GM23338 (cell line): ENCODE measurements around the gene MAP2K6. TPM values are rescaled to one million over a fixed set of nuclear protein-coding genes. Genes with fewer than 3 reads are reported as not detected.

Experiments
- ATAC-seq: fragments of 200-7000 bp; cut with Tn5 transposase; 3 replicates; pipeline ENCODE4 v1.9.1; 2020
- DNase-seq: peaks from one replicate; pipeline ENCODE4 v3.0.0-alpha.2; 2015; ENCODE audit warnings: low spot score
- H2AFZ ChIP-seq: fragments of 200-600 bp; sonication (generic); 2 replicates; pipeline ENCODE4 v1.8.0; 2016; ENCODE audit warnings: antibody characterized with exemption, mild to moderate bottlenecking, moderate library complexity
- H3F3A ChIP-seq: fragments of 200-600 bp; sonication (generic); replicated peaks from 2 replicates; pipeline ENCODE4 v1.8.0; 2017; ENCODE audit warnings: antibody characterized with exemption, mixed run types, low read depth
- H3K27ac ChIP-seq: fragments of 200-600 bp; sonication (generic); 2 replicates; pipeline ENCODE4 v1.6.1; 2016; ENCODE audit warnings: low read depth
- H3K27me3 ChIP-seq: fragments of 200-600 bp; sonication (generic); 2 replicates; pipeline ENCODE4 v1.8.0; 2016; ENCODE audit warnings: mild to moderate bottlenecking, mixed run types, moderate library complexity; ENCODE audit not compliant: insufficient read depth
- H3K36me3 ChIP-seq: fragments of 200-600 bp; sonication (generic); 2 replicates; pipeline ENCODE4 v1.8.0; 2016; ENCODE audit warnings: mild to moderate bottlenecking; ENCODE audit not compliant: insufficient read depth
- H3K4me1 ChIP-seq: fragments of 200-600 bp; sonication (generic); 2 replicates; pipeline ENCODE4 v1.8.0; 2016; ENCODE audit warnings: mild to moderate bottlenecking, moderate library complexity; ENCODE audit not compliant: insufficient read depth
- H3K4me2 ChIP-seq: fragments of 200-600 bp; sonication (generic); 2 replicates; pipeline ENCODE4 v1.7.1; 2017; ENCODE audit warnings: mixed run types
- H3K4me3 ChIP-seq: fragments of 200-600 bp; sonication (generic); 2 replicates; pipeline ENCODE4 v1.6.1; 2016; ENCODE audit warnings: mixed run types
- H3K79me2 ChIP-seq: fragments of 200-600 bp; sonication (generic); replicated peaks from 2 replicates; pipeline ENCODE4 v1.8.0; 2017; ENCODE audit warnings: mild to moderate bottlenecking; ENCODE audit not compliant: insufficient read depth
- H3K9me2 ChIP-seq: fragments of 200-600 bp; sonication (generic); 2 replicates; pipeline ENCODE4 v1.8.0; 2017; ENCODE audit not compliant: insufficient read depth
- H4K20me1 ChIP-seq: fragments of 200-600 bp; sonication (generic); replicated peaks from 2 replicates; pipeline ENCODE4 v1.8.0; 2017; ENCODE audit warnings: mild to moderate bottlenecking; ENCODE audit not compliant: insufficient read depth
- H3K27ac Mint-ChIP-seq: 2 replicates; pipeline ENCODE4 v1.8.0; 2020; ENCODE audit warnings: inconsistent platforms, mild to moderate bottlenecking, moderate library complexity, mixed read lengths
- H3K27me3 Mint-ChIP-seq: 3 replicates; pipeline ENCODE4 v1.8.0; 2022; ENCODE audit warnings: low read depth, mild to moderate bottlenecking, moderate library complexity, mixed read lengths, inconsistent platforms; ENCODE audit not compliant: insufficient read depth, poor library complexity
- H3K36me3 Mint-ChIP-seq: 3 replicates; pipeline ENCODE4 v1.8.0; 2021; ENCODE audit warnings: low read depth, mild to moderate bottlenecking, inconsistent platforms, moderate library complexity, mixed read lengths
- H3K4me1 Mint-ChIP-seq: 3 replicates; pipeline ENCODE4 v1.8.0; 2020; ENCODE audit warnings: mild to moderate bottlenecking, inconsistent platforms, mixed read lengths
- H3K4me3 Mint-ChIP-seq: 3 replicates; pipeline ENCODE4 v1.8.0; 2021; ENCODE audit warnings: moderate library complexity, mild to moderate bottlenecking, inconsistent platforms, mixed read lengths
- H3K9me3 Mint-ChIP-seq: 3 replicates; pipeline ENCODE4 v1.8.0; 2020; ENCODE audit warnings: moderate library complexity, mild to moderate bottlenecking, inconsistent platforms, mixed read lengths
- STAT1 ChIP-seq: IDR thresholded peaks from one replicate; pipeline ENCODE4 v1.6.1; 2016; ENCODE audit warnings: antibody characterized with exemption; ENCODE audit not compliant: unreplicated experiment
- ZNF331 ChIP-seq: fragments of 250-450 bp; sonication (Bioruptor Pico); IDR thresholded peaks from 2 replicates; pipeline ENCODE4 v1.5.0; 2020; ENCODE audit warnings: low read depth, mild to moderate bottlenecking, moderate library complexity
- polyA plus RNA-seq: library from polyadenylated mRNA; unstranded; fragments of >200 nt; fragmentation: Nextera tagmentation; extraction: Ambion mirVana; gene quantifications from 2 replicates; pipeline ENCODE4 v1.2.1, GENCODE V29; 2016
- total RNA-seq: library from RNA; depleted of rRNA; stranded (reverse); fragments of >200 nt; shearing (Covaris generic); gene quantifications from 2 replicates; pipeline ENCODE4 v1.2.3, GENCODE V29; 2014
- TF ChIP-seq, protein P1 (sequence below): fragments of 250-450 bp; sonication (Bioruptor Pico); IDR thresholded peaks from 2 replicates; pipeline ENCODE4 v1.5.0; 2020; ENCODE audit warnings: mild to moderate bottlenecking, moderate library complexity
- TF ChIP-seq, protein P2 (sequence below): IDR thresholded peaks from one replicate; pipeline ENCODE4 v1.6.1; 2018; ENCODE audit warnings: antibody characterized with exemption; ENCODE audit not compliant: unreplicated experiment
- TF ChIP-seq, protein P3 (sequence below): IDR thresholded peaks from 2 replicates; pipeline ENCODE4 v1.6.1; 2016; ENCODE audit warnings: antibody characterized with exemption

MAP2K6 gene
- total and polyA plus RNA-seq, 2 experiments from 2014 or later: 26.3 to 31.1 TPM

DNA sequence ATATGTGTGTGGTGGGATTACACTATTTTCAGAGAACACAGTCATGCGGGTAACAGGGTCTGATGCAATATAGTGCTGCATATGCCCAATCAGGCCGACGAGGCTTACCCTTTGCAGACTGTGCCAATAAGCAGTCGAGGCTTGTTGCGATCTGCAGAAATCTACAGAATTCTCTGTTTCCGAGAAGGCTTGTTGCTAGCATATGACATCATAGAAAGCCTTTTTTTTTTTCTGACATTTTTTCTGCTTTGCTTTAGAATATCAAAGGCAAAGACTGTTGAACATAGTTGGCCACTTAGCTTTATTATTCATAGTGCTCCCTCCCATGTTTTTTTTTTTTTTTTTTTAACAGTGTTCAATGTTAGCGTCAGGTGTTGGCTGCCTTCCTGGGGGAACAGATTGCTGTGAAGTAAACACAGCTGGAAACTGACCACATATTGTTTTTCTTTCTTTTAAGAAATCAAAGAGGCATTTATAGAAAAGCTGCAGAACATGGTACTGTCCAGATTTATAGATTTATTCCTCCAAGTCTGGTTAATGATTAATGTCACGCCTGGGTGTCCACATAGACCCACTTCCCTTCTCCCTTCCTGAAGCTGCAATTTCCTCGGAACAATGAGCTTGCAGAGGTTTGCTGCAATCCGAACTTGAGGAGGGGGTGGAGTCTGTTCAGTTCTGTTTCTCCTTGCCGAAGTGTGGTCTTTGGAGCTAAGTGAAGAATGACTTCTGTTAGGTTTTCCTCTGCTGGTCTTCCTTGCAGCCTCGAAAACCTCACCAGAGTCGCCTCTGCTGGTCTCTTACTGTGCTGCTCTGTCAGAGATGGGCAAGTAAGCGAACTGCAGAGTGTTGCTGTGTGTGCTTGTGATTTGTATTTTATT, 87.3 kb downstream of the MAP2K6 start:
- Mint-ChIP-seq H3K36me3 (peaks cover 4% of the 10 kb centered on the region; the same call in 1 of the 3 replicates), H3K27ac (peak overlapping the region; percentile 94), H3K4me1 (peaks cover 74% of the 10 kb centered on the region), H3K9me3 (no peaks in the 10 kb centered on the region), H3K27me3 (peaks cover 5% of the 10 kb centered on the region), H3K4me3 (peak overlapping the region; percentile 64)
- H3K27ac ChIP-seq: peak overlapping the region; percentile 75
- H3K4me1 ChIP-seq: peaks cover 52% of the 10 kb centered on the region
- H3K9me2 ChIP-seq: no peaks in the 10 kb centered on the region
- H3K4me2 ChIP-seq: peak overlapping the region; percentile 30
- H3K4me3 ChIP-seq: peak overlapping the region; percentile 22
- no peaks in the 10 kb centered on the region for H3F3A ChIP-seq
- no peak overlapping the region for H2AFZ ChIP-seq
- H3K36me3 ChIP-seq: no peaks in the 10 kb centered on the region
- no peak for TF ChIP-seq ZNF331 (CRISPR knock-in tag)
- TF ChIP-seq, protein P1, sequence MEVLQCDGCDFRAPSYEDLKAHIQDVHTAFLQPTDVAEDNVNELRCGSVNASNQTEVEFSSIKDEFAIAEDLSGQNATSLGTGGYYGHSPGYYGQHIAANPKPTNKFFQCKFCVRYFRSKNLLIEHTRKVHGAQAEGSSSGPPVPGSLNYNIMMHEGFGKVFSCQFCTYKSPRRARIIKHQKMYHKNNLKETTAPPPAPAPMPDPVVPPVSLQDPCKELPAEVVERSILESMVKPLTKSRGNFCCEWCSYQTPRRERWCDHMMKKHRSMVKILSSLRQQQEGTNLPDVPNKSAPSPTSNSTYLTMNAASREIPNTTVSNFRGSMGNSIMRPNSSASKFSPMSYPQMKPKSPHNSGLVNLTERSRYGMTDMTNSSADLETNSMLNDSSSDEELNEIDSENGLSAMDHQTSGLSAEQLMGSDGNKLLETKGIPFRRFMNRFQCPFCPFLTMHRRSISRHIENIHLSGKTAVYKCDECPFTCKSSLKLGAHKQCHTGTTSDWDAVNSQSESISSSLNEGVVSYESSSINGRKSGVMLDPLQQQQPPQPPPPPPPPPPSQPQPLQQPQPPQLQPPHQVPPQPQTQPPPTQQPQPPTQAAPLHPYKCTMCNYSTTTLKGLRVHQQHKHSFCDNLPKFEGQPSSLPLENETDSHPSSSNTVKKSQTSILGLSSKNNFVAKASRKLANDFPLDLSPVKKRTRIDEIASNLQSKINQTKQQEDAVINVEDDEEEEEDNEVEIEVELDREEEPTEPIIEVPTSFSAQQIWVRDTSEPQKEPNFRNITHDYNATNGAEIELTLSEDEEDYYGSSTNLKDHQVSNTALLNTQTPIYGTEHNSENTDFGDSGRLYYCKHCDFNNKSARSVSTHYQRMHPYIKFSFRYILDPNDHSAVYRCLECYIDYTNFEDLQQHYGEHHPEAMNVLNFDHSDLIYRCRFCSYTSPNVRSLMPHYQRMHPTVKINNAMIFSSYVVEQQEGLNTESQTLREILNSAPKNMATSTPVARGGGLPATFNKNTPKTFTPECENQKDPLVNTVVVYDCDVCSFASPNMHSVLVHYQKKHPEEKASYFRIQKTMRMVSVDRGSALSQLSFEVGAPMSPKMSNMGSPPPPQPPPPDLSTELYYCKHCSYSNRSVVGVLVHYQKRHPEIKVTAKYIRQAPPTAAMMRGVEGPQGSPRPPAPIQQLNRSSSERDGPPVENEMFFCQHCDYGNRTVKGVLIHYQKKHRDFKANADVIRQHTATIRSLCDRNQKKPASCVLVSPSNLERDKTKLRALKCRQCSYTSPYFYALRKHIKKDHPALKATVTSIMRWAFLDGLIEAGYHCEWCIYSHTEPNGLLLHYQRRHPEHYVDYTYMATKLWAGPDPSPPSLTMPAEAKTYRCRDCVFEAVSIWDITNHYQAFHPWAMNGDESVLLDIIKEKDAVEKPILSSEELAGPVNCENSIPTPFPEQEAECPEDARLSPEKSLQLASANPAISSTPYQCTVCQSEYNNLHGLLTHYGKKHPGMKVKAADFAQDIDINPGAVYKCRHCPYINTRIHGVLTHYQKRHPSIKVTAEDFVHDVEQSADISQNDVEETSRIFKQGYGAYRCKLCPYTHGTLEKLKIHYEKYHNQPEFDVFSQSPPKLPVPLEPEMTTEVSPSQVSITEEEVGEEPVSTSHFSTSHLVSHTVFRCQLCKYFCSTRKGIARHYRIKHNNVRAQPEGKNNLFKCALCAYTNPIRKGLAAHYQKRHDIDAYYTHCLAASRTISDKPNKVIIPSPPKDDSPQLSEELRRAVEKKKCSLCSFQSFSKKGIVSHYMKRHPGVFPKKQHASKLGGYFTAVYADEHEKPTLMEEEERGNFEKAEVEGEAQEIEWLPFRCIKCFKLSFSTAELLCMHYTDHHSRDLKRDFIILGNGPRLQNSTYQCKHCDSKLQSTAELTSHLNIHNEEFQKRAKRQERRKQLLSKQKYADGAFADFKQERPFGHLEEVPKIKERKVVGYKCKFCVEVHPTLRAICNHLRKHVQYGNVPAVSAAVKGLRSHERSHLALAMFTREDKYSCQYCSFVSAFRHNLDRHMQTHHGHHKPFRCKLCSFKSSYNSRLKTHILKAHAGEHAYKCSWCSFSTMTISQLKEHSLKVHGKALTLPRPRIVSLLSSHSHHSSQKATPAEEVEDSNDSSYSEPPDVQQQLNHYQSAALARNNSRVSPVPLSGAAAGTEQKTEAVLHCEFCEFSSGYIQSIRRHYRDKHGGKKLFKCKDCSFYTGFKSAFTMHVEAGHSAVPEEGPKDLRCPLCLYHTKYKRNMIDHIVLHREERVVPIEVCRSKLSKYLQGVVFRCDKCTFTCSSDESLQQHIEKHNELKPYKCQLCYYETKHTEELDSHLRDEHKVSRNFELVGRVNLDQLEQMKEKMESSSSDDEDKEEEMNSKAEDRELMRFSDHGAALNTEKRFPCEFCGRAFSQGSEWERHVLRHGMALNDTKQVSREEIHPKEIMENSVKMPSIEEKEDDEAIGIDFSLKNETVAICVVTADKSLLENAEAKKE (CRISPR knock-in tag): peak; percentile 2; the same call in 1 of the 2 replicates
- peaks cover 27% of the 10 kb centered on the region for H3K79me2 ChIP-seq
- ATAC-seq (peak; percentile 74), DNase-seq (peak; percentile 63)
- H4K20me1 ChIP-seq: no peaks in the 10 kb centered on the region
- no peaks in the 10 kb centered on the region for H3K27me3 ChIP-seq

DNA sequence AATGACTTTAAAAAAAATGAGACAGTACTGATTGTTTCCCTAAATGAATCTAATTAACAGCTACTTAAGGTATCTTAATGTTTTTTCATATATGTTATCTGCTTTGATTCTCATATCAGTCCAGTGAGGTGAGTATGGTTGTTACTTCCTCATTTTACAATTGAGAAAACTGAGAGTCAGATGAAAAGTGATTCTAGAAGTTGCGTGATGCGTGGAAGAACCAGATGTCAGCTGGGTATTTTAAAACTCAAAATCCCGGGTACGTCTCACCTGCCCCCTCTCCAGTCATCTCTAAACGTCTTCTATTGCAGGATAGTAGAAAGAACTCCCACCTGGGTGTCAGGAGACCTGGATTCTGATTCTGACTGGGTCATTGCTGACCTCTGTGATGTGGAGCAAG, 89.2 kb downstream of the MAP2K6 start:
- Histone ChIP-seq H2AFZ (no peak overlapping the region), H3K4me3 (no peak overlapping the region), H3K9me2 (no peaks in the 10 kb centered on the region), H3K36me3 (no peaks in the 10 kb centered on the region), H4K20me1 (no peaks in the 10 kb centered on the region), H3K27ac (0 out of 2 replicates have a peak overlapping the region, but pooled peaks have one; percentile 40), H3K4me1 (peaks cover 46% of the 10 kb centered on the region), H3K4me2 (no peak overlapping the region), H3F3A (no peaks in the 10 kb centered on the region), H3K79me2 (peaks cover 27% of the 10 kb centered on the region), H3K27me3 (no peaks in the 10 kb centered on the region)
- Mint-ChIP-seq H3K4me3 (no peak overlapping the region), H3K4me1 (peaks cover 64% of the 10 kb centered on the region), H3K9me3 (no peaks in the 10 kb centered on the region), H3K36me3 (peaks cover 8% of the 10 kb centered on the region), H3K27me3 (peaks cover 5% of the 10 kb centered on the region), H3K27ac (peak overlapping the region; percentile 47; the same call in 1 of the 2 replicates)
- DNase-seq (no peak), ATAC-seq (no peak)
- TF ChIP-seq STAT1: no peak
- TF ChIP-seq, protein P2, sequence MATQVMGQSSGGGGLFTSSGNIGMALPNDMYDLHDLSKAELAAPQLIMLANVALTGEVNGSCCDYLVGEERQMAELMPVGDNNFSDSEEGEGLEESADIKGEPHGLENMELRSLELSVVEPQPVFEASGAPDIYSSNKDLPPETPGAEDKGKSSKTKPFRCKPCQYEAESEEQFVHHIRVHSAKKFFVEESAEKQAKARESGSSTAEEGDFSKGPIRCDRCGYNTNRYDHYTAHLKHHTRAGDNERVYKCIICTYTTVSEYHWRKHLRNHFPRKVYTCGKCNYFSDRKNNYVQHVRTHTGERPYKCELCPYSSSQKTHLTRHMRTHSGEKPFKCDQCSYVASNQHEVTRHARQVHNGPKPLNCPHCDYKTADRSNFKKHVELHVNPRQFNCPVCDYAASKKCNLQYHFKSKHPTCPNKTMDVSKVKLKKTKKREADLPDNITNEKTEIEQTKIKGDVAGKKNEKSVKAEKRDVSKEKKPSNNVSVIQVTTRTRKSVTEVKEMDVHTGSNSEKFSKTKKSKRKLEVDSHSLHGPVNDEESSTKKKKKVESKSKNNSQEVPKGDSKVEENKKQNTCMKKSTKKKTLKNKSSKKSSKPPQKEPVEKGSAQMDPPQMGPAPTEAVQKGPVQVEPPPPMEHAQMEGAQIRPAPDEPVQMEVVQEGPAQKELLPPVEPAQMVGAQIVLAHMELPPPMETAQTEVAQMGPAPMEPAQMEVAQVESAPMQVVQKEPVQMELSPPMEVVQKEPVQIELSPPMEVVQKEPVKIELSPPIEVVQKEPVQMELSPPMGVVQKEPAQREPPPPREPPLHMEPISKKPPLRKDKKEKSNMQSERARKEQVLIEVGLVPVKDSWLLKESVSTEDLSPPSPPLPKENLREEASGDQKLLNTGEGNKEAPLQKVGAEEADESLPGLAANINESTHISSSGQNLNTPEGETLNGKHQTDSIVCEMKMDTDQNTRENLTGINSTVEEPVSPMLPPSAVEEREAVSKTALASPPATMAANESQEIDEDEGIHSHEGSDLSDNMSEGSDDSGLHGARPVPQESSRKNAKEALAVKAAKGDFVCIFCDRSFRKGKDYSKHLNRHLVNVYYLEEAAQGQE: no peak
- TF ChIP-seq, protein P3, sequence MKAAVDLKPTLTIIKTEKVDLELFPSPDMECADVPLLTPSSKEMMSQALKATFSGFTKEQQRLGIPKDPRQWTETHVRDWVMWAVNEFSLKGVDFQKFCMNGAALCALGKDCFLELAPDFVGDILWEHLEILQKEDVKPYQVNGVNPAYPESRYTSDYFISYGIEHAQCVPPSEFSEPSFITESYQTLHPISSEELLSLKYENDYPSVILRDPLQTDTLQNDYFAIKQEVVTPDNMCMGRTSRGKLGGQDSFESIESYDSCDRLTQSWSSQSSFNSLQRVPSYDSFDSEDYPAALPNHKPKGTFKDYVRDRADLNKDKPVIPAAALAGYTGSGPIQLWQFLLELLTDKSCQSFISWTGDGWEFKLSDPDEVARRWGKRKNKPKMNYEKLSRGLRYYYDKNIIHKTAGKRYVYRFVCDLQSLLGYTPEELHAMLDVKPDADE: no peak
